Islet precursor cell (in vitro differentiated cells): ENCODE results near the gene CST2.
"Not testable (repeated sequence)": the region's sequence is repeated elsewhere in the genome, so short reads cannot be mapped to it uniquely, and the experiment has no call there.

Source experiments
- DNase-seq: peaks from one replicate; pipeline ENCODE4 v3.0.0-alpha.2; 2018

CST2 gene, protein sequence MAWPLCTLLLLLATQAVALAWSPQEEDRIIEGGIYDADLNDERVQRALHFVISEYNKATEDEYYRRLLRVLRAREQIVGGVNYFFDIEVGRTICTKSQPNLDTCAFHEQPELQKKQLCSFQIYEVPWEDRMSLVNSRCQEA

DNA sequence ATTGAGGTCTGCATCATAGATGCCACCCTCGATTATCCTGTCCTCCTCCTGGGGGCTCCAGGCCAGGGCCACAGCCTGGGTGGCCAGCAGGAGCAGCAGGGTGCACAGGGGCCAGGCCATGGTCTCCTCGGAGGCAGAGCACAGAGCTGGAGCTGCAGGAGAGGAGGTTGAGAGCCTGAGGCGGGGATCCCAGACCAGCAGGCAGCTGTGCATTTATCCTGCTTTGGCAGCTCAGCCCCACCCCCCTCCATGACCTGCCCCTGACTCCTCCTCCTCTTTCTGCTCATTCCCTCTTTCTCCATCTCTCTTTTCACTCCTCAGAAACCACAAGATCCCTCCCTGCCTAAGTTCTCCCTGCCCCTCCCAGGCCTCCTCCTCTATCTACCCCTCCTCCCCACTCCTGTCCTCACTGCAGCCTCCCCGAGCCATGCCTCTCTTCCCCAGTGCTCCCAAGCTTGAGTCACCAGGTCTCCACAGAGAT lies at the start of gene CST2:
Gene CST2 (minus strand): TSS at position 189 of the 481 bp plus-strand sequence. CDS start 69 bp downstream, at position 120.
- peak; percentile 68 for DNase-seq

DNA sequence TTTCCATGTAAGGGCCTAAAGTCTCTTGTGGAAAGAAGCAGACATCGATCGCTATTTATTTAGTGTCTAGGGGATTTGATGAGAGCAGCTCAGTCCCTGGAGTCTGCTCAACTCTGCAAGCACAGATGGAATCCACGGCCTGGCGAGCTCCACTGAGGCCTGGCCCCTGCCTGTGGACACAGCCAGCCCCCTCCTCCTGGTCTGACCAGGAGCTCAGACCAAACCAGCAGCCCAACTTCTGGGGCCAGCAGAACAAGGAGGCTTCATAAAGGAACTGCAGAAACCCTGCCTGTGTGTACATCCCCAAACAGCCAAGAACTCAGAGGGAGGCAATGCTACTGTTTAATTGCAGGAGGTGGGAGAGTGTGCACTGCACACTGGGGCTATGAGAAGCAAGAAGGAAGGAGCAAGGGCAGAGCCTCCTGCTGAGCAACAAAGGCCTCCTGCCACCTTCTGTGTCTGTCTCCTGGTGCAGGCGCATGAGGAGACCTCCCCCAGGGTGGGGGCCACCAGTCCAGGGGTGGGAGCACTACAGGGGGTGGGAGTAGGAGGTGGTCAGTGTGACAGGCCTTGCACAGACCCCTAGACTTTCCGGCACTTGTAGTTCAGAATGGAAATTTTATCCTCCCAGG lies 49.2 kb upstream of the CST2 start:
- no peak for DNase-seq

DNA sequence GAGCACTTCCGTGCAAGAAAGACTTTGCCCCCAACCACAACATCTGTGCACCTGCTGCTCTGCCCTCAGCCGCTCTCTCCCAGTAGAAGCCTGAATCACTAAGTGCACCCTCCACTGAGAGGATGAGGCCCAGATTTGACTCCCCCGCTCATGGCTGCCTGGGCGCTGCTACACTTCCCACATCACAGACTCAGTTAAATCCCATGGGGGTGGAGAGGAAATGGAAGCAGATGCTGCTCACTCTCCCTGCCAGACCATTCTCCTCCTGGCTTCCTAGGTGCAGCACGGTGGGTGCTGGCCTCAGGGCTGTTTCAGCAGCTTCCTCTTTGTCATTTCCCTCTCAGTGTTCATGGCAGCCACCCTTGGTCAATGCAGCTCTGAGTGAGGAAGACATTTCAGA lies 48.2 kb upstream of the CST2 start:
- DNase-seq, result no peak

DNA sequence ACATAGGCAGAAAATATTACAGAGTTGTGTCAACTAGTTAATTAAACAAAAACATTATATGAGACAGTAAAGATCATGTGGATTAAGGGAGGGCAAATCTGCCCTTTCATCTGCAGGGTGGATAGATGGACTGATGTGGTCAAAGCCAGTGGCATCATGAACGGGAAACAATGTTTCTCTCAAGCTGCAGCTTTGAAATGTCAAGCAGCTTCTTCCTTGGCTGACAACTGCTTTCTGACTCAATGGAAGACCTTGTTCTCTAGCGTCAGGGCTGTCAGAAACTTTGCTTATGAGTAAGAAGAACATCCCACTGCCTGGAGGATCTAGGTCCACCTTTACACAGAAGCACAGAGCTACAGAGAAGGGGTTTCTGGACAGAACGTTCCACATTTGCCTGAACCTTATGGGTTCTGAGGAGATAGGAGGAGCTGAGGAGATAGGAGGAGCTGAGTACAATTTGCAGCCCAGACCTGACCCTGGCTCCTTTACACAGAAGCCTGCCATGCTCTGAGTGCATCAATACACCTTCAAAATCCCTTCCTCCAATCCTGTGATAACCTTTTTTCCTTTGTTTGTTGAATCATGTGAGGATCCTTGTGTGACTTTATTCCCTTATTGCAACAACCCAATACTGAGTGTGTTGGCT lies 47.0 kb upstream of the CST2 start:
- DNase-seq, result no peak

DNA sequence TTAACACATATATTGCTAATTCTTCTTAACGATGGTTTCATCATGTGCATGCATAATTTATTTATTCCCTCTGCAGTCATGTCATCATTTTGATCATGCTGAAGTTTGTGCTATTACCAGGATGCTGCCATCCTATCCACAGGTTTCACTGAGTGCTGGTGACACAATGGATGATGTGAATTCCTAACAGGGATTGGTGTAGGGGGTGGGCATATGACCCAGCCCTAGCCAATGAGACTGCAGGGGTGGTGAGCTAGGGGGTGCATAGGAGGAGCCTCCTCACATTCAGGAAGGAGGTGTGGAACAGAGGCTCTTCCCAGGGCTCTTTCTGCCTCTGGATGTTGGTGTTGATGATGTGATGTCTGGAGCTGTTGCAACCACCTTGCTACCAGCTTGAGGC lies 45.5 kb upstream of the CST2 start:
- no peak for DNase-seq

DNA sequence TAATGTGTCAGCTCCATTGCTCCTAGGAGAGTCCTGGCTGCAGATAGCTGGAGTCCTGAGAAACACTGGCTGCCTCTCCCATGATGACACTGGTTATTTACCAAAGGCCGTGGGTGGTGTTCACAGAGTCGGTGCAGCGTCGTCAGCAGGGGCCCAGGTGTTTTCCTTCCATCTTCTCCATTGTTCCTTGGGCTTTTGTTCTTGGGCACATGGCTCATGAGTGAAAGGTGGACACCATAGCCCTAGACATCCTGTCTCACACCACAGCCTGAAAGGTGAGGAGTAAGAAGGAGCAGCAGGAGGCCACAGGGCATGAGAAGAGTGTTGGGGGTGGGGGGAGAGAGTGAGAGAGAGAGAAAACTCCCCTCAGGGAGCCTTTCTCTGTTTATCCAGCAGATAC lies 43.9 kb upstream of the CST2 start:
- no peak for DNase-seq

DNA sequence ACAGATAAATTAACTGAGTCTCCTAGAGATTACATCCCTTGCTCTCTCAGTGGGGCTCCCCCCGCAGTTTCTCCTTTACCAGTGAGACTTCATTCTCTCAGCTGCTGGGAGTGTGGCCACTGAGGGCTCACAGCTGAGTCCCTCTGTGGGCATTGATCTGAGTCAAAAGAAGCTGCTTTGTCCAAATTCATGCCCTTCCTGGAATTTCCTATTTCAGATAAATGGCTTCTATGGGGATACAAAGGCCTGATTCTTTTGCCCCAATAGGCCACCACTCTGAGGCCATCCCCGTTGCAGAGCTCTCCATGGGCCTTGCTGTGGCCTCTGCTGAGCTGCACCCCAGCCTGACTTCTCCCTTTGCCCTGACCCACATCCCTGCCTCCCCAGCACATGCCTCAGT lies 43.0 kb upstream of the CST2 start:
- DNase-seq, result no peak

DNA sequence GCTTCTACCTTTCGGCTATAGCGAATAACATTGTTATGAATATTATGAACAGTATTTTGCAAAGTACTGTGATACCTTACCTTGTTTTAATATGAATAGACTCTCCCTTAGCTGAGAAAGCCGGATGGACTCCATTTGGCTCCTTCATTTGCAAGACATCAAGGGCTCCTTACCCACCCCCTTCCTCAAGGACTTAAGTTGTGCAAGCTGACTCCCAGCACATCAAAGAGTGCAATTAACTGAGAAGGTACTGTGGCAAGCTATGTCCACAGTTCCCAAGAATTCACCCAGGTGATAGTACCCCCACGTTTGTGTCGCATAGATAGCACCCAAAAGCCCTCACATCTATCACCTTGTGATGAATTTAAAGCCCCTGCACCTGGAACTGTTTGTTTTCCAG lies 41.8 kb upstream of the CST2 start:
- DNase-seq, result no peak

DNA sequence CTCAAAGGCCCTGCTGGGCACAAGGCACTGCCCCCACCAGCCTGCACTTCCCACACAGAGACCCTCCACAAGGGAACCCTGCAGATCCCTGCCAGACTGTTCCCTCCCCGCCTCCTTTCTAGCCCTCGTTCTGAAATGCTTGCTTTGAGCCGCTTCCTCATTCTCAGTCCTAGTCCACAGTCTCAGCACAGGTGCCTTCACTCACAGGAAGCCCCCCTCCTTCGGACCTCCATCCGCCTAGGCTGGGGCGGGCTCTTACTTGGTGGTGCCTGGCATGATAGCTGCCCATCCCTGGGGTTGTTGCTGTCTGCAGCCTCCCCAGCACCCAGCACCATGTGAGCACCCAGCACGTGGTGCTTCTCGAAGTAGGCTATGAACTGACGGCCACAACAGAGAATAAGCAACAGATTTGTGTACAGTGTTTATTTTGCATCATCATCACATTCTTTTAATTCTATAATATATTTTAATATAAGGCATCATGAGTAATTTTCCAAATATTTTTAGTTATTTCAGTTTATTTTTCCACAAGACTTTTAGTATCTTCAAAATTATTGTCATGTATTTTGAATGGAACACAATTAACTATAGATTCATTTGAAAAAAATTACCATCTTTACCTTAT lies 40.7 kb upstream of the CST2 start:
- DNase-seq, result no peak

DNA sequence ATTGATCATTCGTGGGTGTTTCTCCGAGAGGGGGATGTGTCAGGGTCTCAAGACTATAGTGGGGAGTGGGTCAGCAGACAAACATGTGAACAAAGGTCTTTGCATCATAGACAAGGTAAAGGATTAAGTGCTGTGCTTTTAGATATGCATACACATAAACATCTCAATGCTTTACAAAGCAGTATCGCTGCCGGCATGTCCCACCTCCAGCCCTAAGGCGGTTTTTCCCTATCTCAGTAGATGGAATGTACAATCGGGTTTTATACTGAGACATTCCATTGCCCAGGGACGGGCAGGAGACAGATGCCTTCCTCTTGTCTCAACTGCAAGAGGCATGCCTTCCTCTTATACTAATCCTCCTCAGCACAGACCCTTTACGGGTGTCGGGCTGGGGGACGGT lies 34.2 kb upstream of the CST2 start:
- DNase-seq, result not testable (repeated sequence)

DNA sequence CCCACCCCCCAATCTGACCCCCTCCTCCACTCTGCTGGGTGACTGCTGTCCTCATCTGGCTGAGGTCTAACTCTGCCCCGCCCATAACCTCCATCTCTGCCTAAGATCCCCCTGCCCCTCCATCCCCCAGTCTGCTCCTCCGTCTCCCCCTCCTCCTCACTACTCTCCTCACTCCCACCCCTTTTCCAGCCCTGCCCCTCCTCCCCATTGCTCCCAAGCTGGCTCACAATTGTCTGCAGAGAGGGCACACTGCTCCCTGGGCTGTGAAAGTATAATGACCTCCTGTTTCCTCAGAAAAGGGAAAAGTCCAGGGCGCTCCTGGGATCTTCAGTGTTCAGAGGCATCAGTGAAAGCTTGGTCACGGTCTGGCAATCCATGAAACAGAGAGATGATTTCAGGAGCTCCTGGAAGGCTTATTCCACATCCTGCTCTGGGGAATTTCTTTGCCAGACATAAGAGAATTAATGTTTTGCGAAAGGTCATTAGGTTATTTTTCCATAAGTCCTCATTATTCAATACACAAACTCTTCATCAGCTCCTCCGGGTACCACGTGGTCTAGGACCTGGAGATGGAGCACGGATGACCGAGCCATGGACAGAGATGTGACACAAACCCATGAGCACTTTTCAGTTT lies 31.6 kb upstream of the CST2 start:
- no peak for DNase-seq

DNA sequence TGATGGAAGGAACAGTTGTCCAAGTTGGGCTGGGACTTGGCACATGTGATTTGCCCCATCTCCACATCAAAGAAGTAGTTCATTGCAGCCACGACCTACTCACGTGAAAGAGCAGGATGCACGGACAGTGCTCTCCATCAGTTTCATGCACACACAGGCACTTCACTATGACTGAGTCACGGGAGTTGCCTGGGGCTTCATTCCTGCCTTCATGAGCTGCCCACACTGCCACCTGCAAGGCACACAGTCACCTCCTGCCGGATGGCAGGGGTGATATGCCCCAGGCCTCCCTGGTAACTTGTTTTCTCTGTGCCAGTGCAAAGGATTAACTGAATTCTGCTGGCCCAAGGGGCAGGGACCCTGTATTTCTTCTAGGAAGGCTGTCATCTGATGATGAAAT lies 30.2 kb upstream of the CST2 start:
- DNase-seq, result no peak

DNA sequence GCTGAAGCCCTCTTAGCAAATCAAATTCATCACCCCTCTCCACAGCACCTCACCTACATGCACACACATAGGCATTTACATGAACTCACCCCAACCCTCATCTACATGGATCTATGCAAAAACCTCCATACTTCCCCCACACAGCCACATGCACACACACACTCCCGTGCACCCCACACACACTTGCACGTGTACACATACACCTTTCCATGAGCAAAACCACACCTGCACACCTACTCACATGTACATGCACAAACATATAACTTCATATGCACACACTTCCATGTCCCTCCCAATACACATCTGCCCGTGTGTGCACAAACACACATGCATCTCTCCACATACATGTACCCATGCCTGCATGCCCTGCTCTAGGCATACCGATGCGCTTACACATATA lies 29.7 kb upstream of the CST2 start:
- no peak for DNase-seq

DNA sequence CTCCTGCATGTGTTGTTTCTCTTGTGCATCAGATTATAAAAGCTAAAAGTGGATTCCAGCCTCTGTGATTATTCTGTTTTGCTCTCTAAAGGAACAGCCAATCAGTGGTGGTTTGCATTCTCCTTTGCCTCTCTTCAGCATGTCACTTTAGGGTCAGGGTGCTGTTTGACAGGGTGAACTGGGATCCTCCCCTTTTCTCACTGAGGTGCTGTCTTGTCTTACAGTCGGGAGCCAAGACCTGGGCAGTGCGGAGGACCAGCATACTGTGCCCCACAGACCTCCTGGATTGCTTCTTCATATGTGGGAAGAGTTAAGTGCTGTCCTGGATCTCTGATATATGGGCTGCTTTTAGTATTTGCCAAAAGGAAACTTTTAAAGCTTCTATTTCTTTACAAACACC lies 15.2 kb upstream of the CST2 start:
- DNase-seq, result no peak

DNA sequence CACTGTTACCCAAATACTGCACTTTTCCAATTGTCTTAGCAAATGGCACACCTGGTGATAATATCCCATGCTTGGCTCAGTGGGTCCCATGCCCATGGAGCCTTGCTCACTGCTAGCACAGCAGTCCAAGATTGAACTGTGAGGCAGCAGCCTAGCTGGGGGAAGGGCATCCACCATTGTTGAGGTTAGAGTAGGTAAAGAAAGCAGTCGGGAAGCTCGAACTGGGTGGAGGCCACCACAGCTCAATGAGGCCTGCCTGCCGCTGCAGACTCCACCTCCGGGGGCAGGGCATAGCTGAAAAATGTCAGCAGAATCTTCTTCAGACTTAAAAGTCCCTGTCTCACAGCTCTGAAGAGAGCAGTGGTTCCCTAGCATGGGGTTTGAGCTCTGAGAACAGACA lies 9.2 kb upstream of the CST2 start:
- no peak for DNase-seq

DNA sequence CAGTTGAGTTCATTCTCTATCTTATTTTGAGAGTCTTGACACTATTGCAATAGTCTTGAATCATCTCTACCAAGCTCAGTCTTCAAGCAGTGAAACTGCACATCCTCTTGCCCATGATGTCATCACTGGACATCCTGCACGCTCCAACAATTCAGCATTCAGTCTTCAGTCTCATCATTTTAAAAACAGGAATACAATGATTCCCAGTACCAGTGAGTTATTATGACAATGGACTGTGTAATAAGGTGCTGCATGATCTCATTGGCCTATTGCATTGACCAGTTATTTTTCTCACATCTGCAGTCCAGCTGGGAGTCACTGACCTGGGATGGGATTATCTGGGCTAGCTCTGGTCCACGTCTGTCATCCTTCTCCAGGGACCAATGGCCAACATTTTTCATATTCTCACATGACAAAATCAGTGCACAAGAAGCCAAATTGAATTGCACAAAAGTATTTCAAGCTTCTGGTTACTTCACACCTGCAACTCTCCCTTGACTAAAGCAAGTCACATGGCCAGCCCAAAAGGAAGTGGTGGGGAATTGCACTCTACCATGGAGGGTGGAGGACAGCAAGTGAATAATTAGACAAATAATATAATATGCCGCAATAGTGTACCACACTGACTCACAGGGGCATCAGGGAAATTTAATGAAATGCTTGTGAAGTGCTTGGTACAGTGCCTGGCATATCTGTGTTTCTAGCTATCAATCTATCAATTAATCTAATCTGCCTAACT lies 6.4 kb upstream of the CST2 start:
- DNase-seq, result no peak

DNA sequence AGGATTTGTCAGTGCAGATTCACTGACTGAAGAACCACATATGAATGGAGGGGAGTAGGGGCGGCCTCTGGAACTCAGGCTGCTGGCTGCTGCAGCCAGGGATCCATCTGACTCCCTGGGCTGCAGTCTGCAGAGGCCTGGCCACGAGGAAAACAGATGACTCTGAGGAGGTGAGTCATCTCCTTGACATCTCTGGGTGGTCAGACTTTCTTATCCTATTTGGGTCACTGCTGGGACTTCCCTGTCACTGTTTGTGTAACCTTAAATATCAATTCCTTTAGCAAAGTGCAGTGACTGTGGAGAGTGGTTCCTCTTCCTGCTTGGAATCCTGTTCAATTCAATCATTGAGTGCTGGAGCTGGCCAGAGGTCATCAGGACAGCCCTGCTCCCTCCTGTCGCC lies 5.4 kb upstream of the CST2 start:
- DNase-seq, result peak; percentile 86

DNA sequence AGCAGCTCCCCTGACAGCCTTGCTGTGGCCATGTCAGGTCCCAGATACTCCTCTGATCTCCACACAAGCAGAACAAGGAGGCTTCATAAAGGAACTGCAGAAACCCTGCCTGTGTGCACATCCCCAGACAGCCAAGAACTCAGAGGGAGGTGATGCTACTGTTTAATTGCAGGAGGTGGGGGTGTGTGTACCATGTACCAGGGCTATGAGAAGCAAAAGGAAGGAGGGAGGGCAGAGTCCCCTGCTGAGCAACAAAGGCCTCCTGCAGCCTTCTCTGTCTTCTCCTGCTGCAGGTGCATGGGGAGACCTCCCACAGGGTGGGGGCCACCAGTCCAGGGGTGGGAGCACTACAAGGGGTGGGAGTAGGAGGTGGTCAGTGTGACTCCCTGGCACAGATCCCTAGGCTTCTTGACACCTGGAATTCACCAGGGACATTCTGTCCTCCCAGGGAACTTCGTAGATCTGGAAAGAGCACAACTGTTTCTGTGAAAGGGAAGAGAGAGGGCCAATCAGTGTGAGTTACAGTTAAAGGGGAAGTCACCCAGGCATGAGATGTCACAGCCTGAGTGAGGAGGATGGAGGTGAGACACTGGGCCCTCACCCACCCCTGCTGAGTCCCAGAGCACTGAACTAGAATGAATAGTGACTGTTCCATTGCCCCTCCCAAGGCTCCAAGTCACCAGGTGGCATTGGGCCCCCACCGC lies 2.8 kb downstream of the CST2 start:
- no peak for DNase-seq

DNA sequence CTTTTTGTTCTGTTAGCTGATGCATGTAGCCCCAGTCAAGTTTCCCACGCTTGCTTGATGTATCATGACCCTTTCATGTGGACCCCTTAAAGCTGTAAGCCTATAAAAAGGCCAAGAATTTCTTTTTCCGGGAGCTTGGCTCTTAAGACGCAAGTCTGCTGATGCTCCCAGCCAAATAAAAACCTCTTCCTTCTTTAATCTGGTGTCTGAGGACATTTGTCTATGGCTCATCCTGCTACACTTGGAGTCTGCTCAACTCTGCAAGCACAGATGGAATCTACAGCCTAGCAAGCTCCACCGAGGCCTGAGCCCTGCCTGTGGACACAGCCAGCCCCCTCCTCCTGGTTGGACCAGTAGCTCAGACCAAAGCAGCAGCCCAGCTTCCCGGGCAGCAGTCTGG lies 3.4 kb downstream of the CST2 start:
- no peak for DNase-seq

DNA sequence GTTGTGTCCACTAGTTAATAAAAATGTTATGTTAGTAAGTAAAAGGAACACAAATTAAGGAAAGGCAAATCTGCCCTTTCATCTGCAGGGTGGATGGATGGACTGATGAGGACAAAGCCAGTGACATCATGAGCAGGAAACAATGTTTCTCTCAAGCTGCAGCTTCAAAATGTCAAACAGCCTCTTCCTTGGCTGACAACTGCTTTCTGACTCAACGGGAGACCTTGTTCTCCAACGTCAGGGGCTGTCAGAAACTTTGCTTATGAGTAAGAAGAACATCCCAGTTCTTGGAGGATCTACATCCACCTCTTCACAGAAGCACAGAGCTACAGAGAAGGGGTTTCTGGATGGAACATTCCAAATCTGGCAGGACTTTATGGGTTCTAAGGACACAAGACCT lies 6.0 kb downstream of the CST2 start:
- DNase-seq, result no peak

DNA sequence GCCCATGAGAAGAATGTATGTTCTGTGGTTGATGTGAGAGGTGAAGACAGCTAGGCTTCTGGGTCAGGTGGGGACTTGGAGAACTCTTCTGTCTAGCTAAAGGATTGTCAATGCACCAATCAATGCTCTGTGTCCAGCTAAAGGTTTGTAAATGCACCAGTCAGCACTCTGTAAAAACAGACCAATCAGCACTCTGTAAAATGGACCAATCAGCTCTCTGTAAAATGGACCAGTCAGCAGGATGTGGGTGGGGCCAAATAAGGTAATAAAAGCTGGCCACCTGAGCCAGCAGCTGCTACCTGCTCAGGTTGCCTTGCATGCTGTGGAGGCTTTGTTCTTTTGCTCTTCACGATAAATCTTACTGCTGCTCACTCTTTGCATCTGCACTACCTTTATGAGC lies 15.0 kb downstream of the CST2 start:
- DNase-seq, result not testable (repeated sequence)

DNA sequence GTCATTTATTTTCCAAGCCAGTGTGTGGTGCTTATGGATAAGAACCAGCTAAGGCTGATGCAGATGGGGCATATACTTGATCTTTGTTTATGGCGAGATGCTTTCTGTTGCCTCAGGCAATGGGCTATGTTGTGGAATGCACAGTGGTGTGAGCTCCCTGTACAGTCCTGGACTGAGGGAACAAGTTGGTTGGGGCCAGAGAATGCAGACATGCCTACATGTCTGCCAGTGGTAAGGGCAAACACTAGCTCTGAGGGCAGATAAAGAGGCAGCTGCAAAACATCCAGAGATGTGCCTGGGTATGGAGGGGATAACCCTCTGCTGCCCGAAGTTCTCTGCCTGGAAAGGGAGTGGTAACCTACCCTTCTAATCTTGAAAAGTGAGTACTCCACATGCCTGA lies 16.2 kb downstream of the CST2 start:
- not testable (repeated sequence) for DNase-seq
